ENCODE results near the gene ATP1A2.

- TF ChIP-seq CTCF (IDR thresholded peaks at IDR 0.05; ENCODE audit: low read depth, low read length, missing input control): no peak
- TF ChIP-seq, protein P1, sequence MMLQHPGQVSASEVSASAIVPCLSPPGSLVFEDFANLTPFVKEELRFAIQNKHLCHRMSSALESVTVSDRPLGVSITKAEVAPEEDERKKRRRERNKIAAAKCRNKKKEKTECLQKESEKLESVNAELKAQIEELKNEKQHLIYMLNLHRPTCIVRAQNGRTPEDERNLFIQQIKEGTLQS (IDR thresholded peaks at IDR 0.05): no peak
Observed at GRCh38 chr1:160113407-160113806, 2.2 kb upstream of the ATP1A2 start.
